A549 treated with AZD2906 at 1 μM for 4 hours (cell line): ENCODE data around the gene RCOR1. TPM values are rescaled to one million over a fixed set of nuclear protein-coding genes. Genes with fewer than 3 reads are reported as not detected.

Experiments
- total RNA-seq: library from RNA; stranded (reverse); fragments of 200-300 nt; extraction: Qiagen RNA extraction; gene quantifications from 5 replicates; pipeline ENCODE4 v1.2.3, GENCODE V29; 2022

Gene RCOR1
- 29.7 to 44.8 TPM (median 39.7 TPM) in 5 replicates for total RNA-seq

DNA sequence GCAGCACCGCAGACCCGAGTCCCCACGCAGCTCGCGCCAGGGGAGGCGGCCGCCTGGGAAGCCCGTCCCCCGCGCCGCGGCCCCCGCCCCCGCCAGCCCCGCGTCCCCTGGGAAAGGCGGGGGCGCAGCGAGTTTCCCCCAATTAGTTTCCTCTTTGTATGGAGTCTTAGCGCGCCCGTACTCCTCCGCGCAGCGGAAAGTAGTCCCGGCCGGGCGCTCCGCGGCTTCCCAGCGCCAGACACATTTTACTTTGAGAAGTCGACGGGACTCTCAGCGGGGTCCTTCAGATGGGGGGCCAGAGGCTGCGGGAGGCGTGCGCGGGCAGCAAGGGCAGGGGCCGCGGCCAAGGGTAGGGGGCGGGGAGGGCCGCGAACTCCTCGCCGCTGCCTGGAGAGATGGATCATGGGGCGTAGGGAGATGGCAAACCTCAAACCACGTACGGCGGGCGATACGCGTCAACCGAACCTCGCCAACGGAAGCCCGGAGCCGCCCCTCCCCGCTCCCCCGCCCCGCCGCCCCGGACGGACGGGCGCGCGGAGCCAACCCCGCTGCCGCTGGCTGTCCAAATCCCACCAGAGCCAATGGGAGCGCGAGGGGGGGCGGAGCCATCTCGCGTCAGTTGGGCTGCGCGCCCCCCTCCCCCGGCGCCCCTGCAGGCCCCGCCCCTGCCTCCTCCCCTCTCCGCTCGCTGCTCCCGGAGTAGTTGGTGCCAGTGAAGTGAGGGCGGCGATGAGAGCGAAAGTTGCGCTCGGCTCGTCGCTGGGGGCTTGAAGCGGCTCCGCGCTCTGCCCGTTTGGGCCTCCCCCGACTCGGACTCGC lies at the start of gene RCOR1:
Gene RCOR1 (plus strand): TSS at position 706 of the 819 bp plus-strand sequence. CDS start 238 bp downstream, outside the sequence.

DNA sequence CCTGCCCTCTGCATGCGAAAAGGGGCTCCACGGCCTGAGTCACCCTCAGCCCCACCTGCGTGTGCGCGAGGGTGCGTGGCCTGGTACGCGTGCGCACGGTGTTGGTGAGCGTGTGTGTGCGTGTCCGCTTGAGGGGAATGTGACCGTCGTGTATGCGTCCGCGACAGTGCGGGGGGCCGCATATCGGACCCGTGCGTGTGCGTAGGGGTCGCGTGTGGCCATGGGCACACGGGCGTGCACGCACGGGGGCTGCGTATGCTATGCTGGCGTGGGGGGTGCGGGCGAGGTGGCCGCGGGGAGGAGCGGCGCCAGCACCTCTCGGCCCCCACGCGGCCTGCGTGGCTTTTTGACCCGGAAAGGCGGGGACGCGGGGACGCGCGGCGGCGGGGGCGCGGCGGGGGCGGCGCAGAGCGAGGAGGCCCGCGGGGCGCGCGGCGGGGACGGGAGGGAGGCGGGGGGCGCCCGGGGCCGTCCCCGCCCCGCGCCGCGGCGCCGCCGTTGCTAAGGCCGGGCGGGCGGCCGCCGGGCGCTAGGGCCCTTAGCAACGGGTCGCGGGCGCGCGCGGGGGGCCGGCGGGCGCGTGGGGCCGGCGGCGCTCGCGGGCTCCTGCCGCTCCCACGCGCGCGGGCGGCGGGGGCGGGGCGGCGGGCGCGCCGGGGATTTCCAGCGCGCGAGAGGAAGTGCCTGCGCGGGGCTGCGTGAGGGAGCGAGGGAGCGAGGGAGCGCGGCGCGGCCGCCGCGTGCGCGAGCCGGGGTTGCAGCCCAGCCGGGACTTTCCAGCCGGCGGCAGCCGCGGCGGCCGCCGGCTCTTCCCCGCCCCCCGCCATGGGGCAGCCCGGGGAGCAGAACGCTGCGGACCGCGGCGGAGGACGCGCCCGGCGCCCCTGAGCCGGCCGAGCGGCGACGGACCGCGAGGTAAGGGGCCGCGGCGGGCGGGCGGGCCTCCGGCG lies 184.6 kb downstream of the RCOR1 start, which contains the start of gene TRAF3:
Gene TRAF3 (plus strand): TSS at position 689 of the 950 bp plus-strand sequence. CDS start 92,753 bp downstream, outside the sequence.

Other genes starting within 250 kb of the RCOR1 start
- gene CINP, start 229.8 kb upstream of the RCOR1 start, total RNA-seq = 52.7 to 61.5 TPM (median 52.9 TPM) in 5 replicates
- 5.7 to 8.2 TPM (median 6.9 TPM) in 5 replicates for gene TECPR2, start 229.7 kb upstream of the RCOR1 start, total RNA-seq
- gene ANKRD9, start 82.9 kb upstream of the RCOR1 start, total RNA-seq = 4.3 to 12.3 TPM (median 11.3 TPM) in 5 replicates
- gene TRAF3, start 184.8 kb downstream of the RCOR1 start, total RNA-seq = 15.8 to 19.2 TPM (median 18.1 TPM) in 5 replicates